Occipital lobe (tissue), 2 donors: Measurements from ENCODE around the gene MARCKSL1. TPM values are rescaled to one million over a fixed set of nuclear protein-coding genes. Genes with fewer than 3 reads are reported as not detected.
"Not testable (repeated sequence)": the region's sequence is repeated elsewhere in the genome, so short reads cannot be mapped to it uniquely, and the experiment has no call there.

ENCODE experiments used
- DNase-seq: peaks from one replicate; lab custom pipeline; 2025; lab: John Stamatoyannopoulos, UW
- total RNA-seq: library from RNA; depleted of rRNA; stranded (reverse); fragments of >200 nt; gene quantifications from one replicate; pipeline ENCODE4 v1.2.3, GENCODE V29; 2014

MARCKSL1 gene
- 356 TPM for total RNA-seq

GRCh38 chr1:32335790-32336590, at the start of gene MARCKSL1:
MARCKSL1 (minus strand) TSS chr1:32336233; CDS start chr1:32336033, 200 bp downstream.
- peak; percentile 82 for DNase-seq

- DNase-seq = no peak
Observed at GRCh38 chr1:32380057-32380456, 44.0 kb upstream of the MARCKSL1 start.

GRCh38 chr1:32377541-32378220, 41.6 kb upstream of the MARCKSL1 start:
- DNase-seq = no peak

GRCh38 chr1:32376199-32376598, 40.2 kb upstream of the MARCKSL1 start:
- no peak for DNase-seq

GRCh38 chr1:32373996-32374592, 38.1 kb upstream of the MARCKSL1 start:
- DNase-seq = no peak

- no peak for DNase-seq
Observed at GRCh38 chr1:32372149-32372756, 36.2 kb upstream of the MARCKSL1 start.

GRCh38 chr1:32367912-32368635, 32.0 kb upstream of the MARCKSL1 start:
- no peak for DNase-seq

GRCh38 chr1:32365445-32365844, 29.4 kb upstream of the MARCKSL1 start:
- no peak for DNase-seq

GRCh38 chr1:32364836-32365235, 28.8 kb upstream of the MARCKSL1 start:
- no peak for DNase-seq

GRCh38 chr1:32363713-32364112, 27.7 kb upstream of the MARCKSL1 start:
- DNase-seq = no peak

GRCh38 chr1:32362474-32363313, 26.7 kb upstream of the MARCKSL1 start, which contains the start of the genes FAM229A and TSSK3:
FAM229A (minus strand) TSS chr1:32362485; CDS start chr1:32362091, 394 bp downstream.
TSSK3 (plus strand) TSS chr1:32362539; CDS start chr1:32362702, 163 bp downstream.
- no peak for DNase-seq

- DNase-seq = peak; percentile 47
Observed at GRCh38 chr1:32361674-32362473, 25.8 kb upstream of the MARCKSL1 start.

GRCh38 chr1:32361308-32361673, 25.3 kb upstream of the MARCKSL1 start:
- DNase-seq = no peak

GRCh38 chr1:32358435-32358834, 22.4 kb upstream of the MARCKSL1 start:
- DNase-seq = no peak

GRCh38 chr1:32357614-32358013, 21.6 kb upstream of the MARCKSL1 start:
- no peak for DNase-seq

- no peak for DNase-seq
Observed at GRCh38 chr1:32356478-32356877, 20.4 kb upstream of the MARCKSL1 start.

- DNase-seq = not testable (repeated sequence)
Observed at GRCh38 chr1:32355778-32356177, 19.7 kb upstream of the MARCKSL1 start.

GRCh38 chr1:32353886-32354570, 18.0 kb upstream of the MARCKSL1 start:
- DNase-seq = no peak

GRCh38 chr1:32353431-32353830, 17.4 kb upstream of the MARCKSL1 start:
- no peak for DNase-seq
